ENCODE results near the gene NCLN. TPM values are rescaled to one million over a fixed set of nuclear protein-coding genes. Genes with fewer than 3 reads are reported as not detected.
"Not testable (repeated sequence)": the region's sequence is repeated elsewhere in the genome, so short reads cannot be mapped to it uniquely, and the experiment has no call there.

Gene NCLN
- total RNA-seq, 1 experiment from 2014 or later: 39.8 TPM

DNA sequence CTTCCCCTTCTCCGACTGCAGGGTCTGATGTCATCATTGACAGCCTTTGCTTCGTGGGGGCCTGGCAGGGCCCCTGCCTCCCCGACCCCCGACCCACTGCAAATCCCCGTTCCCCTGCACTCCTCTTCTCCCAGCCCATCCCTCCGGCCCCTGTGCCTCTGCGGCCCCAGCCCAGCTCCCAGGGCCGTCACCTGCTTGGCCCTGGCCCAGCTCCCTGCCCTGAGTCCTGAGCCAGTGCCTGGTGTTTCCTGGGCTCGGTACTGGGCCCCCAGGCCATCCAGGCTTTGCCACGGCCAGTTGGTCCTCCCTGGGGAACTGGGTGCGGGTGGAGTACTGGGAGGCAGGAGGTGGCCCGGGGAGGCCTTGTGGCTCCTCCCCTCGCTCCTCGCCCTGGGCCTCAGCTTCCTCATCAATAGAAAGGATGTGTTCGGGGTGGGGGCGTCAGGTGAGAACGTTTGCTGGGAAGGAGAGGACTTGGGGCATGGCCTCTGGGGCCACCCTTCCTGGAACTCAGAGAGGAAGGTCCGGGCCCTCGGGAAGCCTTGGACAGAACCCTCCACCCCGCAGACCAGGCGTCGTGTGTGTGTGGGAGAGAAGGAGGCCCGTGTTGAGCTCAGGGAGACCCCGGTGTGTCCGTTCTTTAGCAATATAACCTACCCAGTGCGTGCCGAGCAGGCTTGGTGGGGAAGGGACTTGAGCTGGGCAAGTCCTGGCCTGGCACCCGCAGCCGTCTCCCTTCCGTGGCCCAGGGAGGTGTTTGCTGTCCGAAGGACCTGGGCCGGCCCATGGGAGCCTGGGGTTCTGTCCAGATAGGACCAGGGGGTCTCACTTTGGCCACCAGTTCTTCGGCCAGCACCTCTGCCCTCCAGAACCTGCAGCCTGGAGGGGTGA lies 22.8 kb downstream of the NCLN start:
- no peak for DNase-seq
- no peaks in the 10 kb centered on the region for H3K27me3 ChIP-seq
- no peak overlapping the region for H3K4me3 ChIP-seq

DNA sequence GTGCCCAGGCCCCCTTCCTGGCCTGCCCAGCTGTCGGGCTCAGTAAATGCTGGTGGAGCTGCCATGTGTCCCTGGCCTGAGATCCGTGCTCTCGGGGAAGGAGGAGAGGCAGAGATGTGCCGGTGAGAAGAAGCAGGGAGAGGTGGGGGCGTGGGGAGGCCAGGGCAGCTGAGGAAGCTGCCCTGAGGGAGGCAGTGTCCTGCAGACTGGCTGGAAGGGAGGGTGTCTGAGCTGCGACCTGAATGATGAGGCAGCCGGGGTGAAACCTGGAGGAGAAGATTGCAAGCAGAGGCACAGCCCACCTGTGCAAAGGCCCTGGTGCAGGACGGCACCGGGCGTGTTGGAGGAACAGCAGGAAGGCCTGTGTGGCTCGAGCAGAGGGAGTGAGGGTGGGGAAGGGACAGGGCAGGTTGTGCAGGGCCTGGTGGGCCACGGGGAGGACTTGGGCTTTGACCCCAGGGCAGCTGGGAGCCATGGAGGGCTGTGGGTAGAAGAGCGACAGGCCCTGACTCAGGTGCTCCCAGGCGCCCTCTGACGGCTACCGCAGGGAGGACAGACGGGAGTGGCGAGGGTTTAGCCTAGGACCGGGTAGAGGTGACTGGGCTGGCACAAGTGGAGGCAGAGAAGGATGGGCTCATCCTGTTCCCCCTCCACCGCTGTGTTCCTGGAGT lies 24.8 kb downstream of the NCLN start:
- DNase-seq: peak; percentile 45 to 60
- Histone ChIP-seq H3K27me3 (no peaks in the 10 kb centered on the region), H3K9me3 (replicated peaks) (no peaks in the 10 kb centered on the region), H3K27ac (no peak overlapping the region), H3K4me1 (no peaks in the 10 kb centered on the region), H3K36me3 (peaks cover 15% of the 10 kb centered on the region), H3K4me3 (no peak overlapping the region)

More for the DNA sequence above, 22.8 kb downstream of the NCLN start:
- no peak overlapping the region for H3K27ac ChIP-seq
- no peaks in the 10 kb centered on the region for H3K4me1 ChIP-seq
- peaks cover 15% of the 10 kb centered on the region for H3K36me3 ChIP-seq
- H3K9me3 ChIP-seq (replicated peaks): no peaks in the 10 kb centered on the region

- no peak overlapping the region for H3K27ac ChIP-seq
- H3K4me3 ChIP-seq: no peak overlapping the region
- DNase-seq: no peak
- no peaks in the 10 kb centered on the region for H3K27me3 ChIP-seq
- no peaks in the 10 kb centered on the region for H3K4me1 ChIP-seq
- H3K36me3 ChIP-seq: peaks cover 15% of the 10 kb centered on the region
- H3K9me3 ChIP-seq (replicated peaks): no peaks in the 10 kb centered on the region
Measured at GRCh38 chr19:3211191-3211590, 25.5 kb downstream of the NCLN start.

DNA sequence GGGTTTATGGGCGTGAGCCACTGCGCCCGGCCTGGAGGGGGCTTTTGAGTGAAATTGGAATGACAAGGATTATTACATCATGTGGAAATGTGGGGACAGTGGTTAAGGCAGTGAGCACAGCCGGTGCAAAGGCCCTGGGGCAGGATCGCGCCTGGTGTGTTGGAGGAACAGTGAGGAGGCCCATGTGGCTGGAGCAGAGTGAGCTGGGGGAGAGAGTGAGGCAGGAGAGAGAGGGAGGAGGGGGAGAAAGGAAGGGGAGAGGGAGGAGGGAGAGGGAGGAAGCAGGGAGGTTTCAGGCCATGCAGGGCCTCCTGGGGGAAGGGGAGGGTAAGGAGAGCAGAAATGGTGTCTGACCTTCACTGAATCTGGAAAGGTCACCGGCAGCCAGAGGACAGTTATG lies 27.4 kb downstream of the NCLN start:
- H3K27ac ChIP-seq: no peak overlapping the region
- no peaks in the 10 kb centered on the region for H3K27me3 ChIP-seq
- H3K36me3 ChIP-seq: no peaks in the 10 kb centered on the region
- no peak overlapping the region for H3K4me3 ChIP-seq
- H3K4me1 ChIP-seq: no peaks in the 10 kb centered on the region
- H3K9me3 ChIP-seq (replicated peaks): no peaks in the 10 kb centered on the region
- DNase-seq: no peak

GRCh38 chr19:3216874-3217273 lies 31.1 kb downstream of the NCLN start:
- Histone ChIP-seq H3K27me3 (no peaks in the 10 kb centered on the region), H3K9me3 (replicated peaks) (no peaks in the 10 kb centered on the region), H3K4me3 (no peak overlapping the region), H3K4me1 (no peaks in the 10 kb centered on the region), H3K27ac (no peak overlapping the region), H3K36me3 (no peaks in the 10 kb centered on the region)
- DNase-seq: no peak

DNA sequence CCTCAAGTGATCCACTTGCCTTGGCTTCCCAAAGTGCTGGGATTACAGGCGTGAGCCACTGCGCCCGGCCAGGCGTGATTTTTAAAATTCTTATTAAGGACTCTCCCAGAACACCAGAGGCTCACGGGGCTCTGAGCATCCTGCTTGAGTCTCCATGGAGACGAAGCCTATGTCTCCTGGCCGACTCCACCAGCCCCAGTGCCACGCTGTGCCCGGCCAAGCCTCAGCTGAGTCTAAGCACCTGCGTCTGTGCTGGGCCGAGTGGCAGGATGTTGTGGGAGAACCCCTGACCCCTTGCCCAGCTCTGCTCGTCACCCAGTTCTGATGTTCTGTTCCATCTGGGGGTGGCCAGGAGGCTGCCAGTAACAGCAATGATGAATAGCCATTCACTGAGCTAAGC lies 34.8 kb downstream of the NCLN start:
- Histone ChIP-seq H3K4me3 (no peak overlapping the region), H3K27me3 (no peaks in the 10 kb centered on the region; the same call in 1 of the 2 replicates), H3K9me3 (replicated peaks) (no peaks in the 10 kb centered on the region), H3K36me3 (no peaks in the 10 kb centered on the region), H3K4me1 (no peaks in the 10 kb centered on the region), H3K27ac (no peak overlapping the region)
- DNase-seq: no peak

- H3K27me3 ChIP-seq; H3K4me1 ChIP-seq; H3K9me3 ChIP-seq (replicated peaks); DNase-seq; H3K4me3 ChIP-seq; H3K36me3 ChIP-seq; H3K27ac ChIP-seq: not testable (repeated sequence)
Measured at GRCh38 chr19:3221576-3221975, 35.8 kb downstream of the NCLN start.

DNA sequence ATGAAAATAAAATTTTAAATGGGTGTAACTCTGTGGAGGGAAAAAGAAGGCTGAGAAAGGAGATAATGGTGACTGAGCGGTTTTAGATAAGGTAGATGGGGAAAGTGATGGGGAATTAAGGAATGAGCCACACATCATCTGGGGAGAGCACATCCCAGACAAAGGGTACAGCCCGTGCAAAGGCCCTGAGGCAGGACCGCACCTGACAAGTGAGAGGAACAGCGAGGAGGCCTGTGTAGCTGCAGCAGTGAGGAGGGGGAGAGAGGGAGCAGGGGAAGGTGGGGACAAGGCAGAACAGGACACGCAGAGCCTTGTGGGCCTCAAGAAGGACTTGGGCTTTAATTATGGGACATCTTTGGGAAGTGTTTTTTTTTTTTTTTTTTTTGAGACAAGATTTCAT lies 37.0 kb downstream of the NCLN start:
- DNase-seq: no peak
- Histone ChIP-seq H3K27ac (no peak overlapping the region), H3K4me1 (no peaks in the 10 kb centered on the region), H3K4me3 (no peak overlapping the region), H3K36me3 (no peaks in the 10 kb centered on the region), H3K27me3 (peaks cover 15% of the 10 kb centered on the region), H3K9me3 (replicated peaks) (no peaks in the 10 kb centered on the region)

DNA sequence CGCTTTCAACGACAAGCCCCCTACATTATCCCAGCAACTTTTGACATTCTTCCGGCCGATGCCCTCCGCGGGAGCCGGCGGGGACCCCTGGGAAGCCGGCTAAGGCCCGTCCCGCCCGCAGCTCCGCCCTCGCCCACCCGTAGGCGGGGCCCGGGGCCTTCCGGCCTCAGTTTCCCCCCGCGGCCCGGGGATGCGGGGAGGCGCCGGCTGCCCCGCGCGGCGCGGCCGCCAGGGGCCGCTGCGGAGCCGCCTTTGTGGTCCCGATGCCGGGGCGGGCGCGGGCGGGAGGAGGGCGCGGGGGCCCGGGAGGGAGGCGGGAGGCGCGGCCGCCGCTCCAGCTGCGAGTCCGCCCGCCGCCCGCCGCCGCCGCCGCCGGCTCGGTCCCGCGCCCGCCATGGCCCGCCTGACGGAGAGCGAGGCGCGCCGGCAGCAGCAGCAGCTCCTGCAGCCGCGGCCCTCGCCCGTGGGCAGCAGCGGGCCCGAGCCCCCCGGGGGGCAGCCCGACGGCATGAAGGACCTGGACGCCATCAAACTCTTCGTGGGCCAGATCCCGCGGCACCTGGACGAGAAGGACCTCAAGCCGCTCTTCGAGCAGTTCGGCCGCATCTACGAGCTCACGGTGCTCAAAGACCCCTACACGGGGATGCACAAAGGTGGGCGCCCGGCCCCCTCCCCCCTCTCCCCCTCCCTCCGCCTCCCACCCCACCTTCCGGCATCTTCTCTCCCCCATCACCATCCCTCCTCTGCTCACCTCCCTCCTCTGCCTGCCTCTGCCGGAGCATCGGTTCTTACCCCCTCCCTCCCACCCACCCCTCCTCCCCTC lies 38.8 kb downstream of the NCLN start, which contains the start of gene CELF5:
Gene CELF5, plus strand, starts transcription at position 316 of the 823 bp plus-strand sequence. Its CDS starts 79 bp downstream, at position 395.
- H3K27me3 ChIP-seq: peaks cover 24% of the 10 kb centered on the region
- peak; percentile 43 to 56 for DNase-seq
- no peaks in the 10 kb centered on the region for H3K9me3 ChIP-seq (replicated peaks)
- no peaks in the 10 kb centered on the region for H3K36me3 ChIP-seq
- H3K27ac ChIP-seq: no peak within 1 kb of the TSS
- H3K4me3 ChIP-seq: no peak within 1 kb of the TSS
- H3K4me1 ChIP-seq: no peaks in the 10 kb centered on the region

DNA sequence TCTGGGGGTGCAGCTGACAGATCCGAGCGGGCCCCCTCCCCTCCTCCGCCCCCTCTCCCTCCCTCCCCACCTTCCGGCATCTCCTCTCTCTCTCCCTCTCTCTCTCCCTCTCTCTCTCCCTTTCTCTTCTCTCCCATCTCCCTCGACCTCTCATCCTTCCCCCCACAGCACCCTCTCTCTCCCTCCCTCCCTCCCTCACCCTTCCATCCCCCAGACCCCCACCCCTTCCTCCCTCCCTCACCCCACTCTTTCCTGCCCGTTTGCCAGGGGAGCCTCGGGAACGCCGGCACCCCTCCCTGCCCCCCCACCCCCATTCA lies 39.4 kb downstream of the NCLN start:
- Histone ChIP-seq H3K36me3 (no peaks in the 10 kb centered on the region), H3K27ac (no peak overlapping the region), H3K9me3 (replicated peaks) (no peaks in the 10 kb centered on the region), H3K4me3 (no peak overlapping the region), H3K4me1 (no peaks in the 10 kb centered on the region), H3K27me3 (peaks cover 24% of the 10 kb centered on the region)
- DNase-seq: no peak

DNA sequence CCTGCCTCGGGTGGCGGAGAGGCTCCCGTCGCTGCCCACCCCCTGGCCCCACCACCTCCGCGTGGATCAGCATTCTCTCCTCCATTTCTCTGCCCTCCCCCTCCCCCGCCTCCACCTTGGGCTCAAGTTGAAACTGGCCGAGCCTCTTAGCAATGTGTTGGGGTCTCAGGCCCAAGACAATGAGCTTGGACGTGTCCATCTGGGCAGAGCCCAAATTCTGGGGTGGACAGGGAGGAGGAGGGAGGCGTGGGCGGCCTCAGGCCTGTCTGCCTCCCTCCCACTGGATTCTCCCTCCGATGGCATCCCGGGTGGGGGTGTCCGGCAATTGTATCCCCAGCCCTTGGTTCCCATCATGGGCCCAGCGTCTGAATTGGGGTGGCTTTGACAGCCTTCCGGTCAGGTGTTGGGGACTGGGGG lies 40.0 kb downstream of the NCLN start:
- DNase-seq: no peak
- Histone ChIP-seq H3K27ac (no peak overlapping the region), H3K4me3 (no peak overlapping the region), H3K27me3 (peaks cover 24% of the 10 kb centered on the region), H3K36me3 (no peaks in the 10 kb centered on the region), H3K9me3 (replicated peaks) (no peaks in the 10 kb centered on the region), H3K4me1 (no peaks in the 10 kb centered on the region)

DNA sequence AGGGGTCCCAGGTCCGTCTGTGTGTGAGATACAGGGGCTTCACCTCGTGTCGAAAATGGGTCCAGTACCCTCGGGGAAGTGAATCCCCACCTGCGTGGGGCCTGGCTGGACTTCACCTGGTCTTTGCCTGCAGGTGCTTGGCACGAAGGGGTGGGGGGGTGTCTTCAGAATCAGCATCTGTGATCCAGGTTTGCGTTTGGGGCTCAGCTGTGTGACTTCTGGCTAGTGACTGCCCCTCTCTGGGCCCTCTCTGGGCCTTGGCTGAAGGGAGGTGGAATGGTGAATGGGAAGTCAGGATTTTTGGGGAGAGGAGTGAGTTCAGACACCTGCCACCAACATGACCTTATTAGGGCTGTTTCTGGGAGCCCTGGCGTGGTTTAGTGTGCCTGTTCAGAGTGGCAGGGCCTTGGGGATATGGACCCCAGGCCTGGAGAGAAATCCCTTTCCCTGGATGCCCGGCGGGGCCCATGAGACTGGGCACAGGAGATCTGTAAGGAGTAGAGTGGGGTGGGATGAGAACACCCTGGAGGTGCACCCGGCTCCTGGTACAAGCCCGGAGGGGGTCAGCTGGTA lies 41.4 kb downstream of the NCLN start:
- no peak overlapping the region for H3K4me3 ChIP-seq
- H3K9me3 ChIP-seq (replicated peaks): no peaks in the 10 kb centered on the region
- no peak for DNase-seq
- H3K4me1 ChIP-seq: no peaks in the 10 kb centered on the region
- H3K27me3 ChIP-seq: peaks cover 24% of the 10 kb centered on the region
- no peak overlapping the region for H3K27ac ChIP-seq
- no peaks in the 10 kb centered on the region for H3K36me3 ChIP-seq

GRCh38 chr19:3229346-3229743 lies 43.6 kb downstream of the NCLN start:
- Histone ChIP-seq H3K4me3 (no peak overlapping the region), H3K27ac (no peak overlapping the region), H3K27me3 (peaks cover 24% of the 10 kb centered on the region), H3K9me3 (replicated peaks) (no peaks in the 10 kb centered on the region), H3K36me3 (no peaks in the 10 kb centered on the region), H3K4me1 (no peaks in the 10 kb centered on the region)
- no peak for DNase-seq

DNA sequence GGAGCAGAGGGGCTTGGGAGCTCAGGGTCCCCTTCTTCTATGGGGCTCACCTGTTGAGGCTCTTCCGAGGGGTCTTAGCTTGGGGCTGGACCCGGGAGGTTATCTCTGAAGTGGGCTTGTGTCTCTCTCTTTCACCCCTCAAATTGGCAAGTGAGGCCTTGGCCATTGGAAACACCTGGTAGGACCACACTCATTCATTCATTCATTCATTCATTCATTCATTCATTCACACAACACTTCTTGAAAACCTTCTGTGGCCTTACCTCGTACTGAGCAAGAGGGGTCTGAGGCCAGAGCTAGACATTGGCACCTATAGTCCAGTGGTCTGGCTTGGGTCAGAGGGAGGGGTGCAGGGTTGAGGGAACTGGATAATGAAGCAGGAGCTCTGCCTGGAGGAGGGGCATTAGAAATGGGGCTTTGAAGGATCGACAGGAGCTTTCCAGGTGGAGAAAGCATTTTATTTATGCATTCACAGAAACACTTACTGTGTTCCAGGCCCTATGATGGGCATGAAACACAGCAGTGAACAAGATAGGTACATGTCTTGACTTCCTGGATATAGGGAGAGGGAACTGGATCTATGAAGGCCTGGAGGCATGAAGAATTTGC lies 44.3 kb downstream of the NCLN start:
- Histone ChIP-seq H3K4me3 (no peak overlapping the region), H3K9me3 (replicated peaks) (no peaks in the 10 kb centered on the region), H3K27ac (no peak overlapping the region), H3K27me3 (peaks cover 24% of the 10 kb centered on the region), H3K4me1 (no peaks in the 10 kb centered on the region), H3K36me3 (no peaks in the 10 kb centered on the region)
- DNase-seq: no peak

Measured in SJCRH30 (cell line).